ENCODE data around the gene KAT14.

Gene KAT14

DNA sequence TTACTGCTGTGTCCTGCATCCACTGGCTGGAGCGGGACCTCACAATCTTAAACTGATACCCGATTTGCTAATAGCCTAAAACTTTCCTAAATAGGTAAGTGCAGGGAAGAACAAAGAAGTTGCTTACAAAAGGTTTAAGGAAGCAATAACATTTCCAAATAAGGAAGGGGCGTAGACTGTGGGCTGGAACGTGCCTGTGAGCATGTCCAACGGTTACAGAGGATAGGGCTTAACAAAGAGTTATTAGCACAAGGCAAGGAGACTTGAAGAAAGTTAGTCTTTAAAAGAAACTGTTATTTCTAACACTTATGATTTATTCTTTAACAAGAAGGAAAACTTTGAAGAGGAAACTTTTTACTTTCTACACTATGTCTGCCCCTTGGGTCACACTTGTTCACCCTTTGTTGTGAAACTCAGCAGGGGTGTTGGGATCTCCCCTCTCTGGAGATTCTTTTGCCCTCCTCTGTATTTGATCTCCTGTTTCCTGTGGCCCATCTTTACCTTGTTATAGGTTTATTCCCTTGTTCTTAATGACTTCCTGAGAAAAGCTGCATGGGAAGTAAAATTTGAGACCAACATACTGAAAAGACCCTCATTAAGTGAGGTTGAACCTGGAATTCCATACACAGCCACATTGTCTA lies 28.7 kb downstream of the KAT14 start:
- TF ChIP-seq, protein P1, sequence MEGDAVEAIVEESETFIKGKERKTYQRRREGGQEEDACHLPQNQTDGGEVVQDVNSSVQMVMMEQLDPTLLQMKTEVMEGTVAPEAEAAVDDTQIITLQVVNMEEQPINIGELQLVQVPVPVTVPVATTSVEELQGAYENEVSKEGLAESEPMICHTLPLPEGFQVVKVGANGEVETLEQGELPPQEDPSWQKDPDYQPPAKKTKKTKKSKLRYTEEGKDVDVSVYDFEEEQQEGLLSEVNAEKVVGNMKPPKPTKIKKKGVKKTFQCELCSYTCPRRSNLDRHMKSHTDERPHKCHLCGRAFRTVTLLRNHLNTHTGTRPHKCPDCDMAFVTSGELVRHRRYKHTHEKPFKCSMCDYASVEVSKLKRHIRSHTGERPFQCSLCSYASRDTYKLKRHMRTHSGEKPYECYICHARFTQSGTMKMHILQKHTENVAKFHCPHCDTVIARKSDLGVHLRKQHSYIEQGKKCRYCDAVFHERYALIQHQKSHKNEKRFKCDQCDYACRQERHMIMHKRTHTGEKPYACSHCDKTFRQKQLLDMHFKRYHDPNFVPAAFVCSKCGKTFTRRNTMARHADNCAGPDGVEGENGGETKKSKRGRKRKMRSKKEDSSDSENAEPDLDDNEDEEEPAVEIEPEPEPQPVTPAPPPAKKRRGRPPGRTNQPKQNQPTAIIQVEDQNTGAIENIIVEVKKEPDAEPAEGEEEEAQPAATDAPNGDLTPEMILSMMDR (IDR thresholded peaks at IDR 0.05): no peak

DNA sequence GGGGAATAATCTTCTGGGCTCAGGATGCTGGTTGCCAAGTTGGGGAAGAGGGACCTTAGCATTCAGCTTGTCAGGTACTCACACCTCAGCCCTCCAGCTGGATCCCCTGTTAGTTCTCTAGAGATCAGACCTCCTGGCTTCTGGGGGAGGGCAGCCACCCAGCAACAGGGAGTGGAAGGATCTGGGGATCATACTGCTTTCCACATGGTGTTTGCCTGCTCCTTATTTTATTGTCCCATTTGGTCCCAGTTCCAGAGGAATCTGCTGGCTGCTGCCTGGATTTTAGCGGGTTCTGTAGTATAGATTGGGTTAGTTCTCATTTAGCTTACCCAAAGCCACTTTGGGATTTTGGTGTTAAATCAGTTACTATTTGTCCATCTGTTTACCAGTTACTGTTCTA lies 29.3 kb downstream of the KAT14 start:
- Histone ChIP-seq H3K9me3 (ENCODE audit: control insufficient read depth, low read length) (no peaks in the 10 kb centered on the region), H3K79me2 (peaks cover 3% of the 10 kb centered on the region), H3K27ac (no peak overlapping the region), H3K4me3 (ENCODE audit: low read depth, low read length) (no peak overlapping the region), H3K4me2 (ENCODE audit: low read length) (no peak overlapping the region), H3K36me3 (ENCODE audit: control insufficient read depth, insufficient read depth, low read length) (no peaks in the 10 kb centered on the region), H2AFZ (no peak overlapping the region), H3K4me1 (no peaks in the 10 kb centered on the region), H3K9ac (no peak overlapping the region), H3K27me3 (ENCODE audit: control insufficient read depth, insufficient read depth, low read length) (no peaks in the 10 kb centered on the region)
- TF ChIP-seq, protein P1 (IDR thresholded peaks at IDR 0.05): no peak

More for the DNA sequence above, 28.7 kb downstream of the KAT14 start:
- H3K79me2 ChIP-seq: peaks cover 3% of the 10 kb centered on the region
- no peaks in the 10 kb centered on the region for H3K36me3 ChIP-seq (ENCODE audit: control insufficient read depth, insufficient read depth, low read length)
- H3K4me1 ChIP-seq: no peaks in the 10 kb centered on the region
- no peak overlapping the region for H3K9ac ChIP-seq
- no peaks in the 10 kb centered on the region for H3K27me3 ChIP-seq (ENCODE audit: control insufficient read depth, insufficient read depth, low read length)
- H3K9me3 ChIP-seq (ENCODE audit: control insufficient read depth, low read length): no peaks in the 10 kb centered on the region
- no peak overlapping the region for H3K4me2 ChIP-seq (ENCODE audit: low read length)
- H3K4me3 ChIP-seq (ENCODE audit: low read depth, low read length): no peak overlapping the region
- no peak overlapping the region for H2AFZ ChIP-seq
- no peak overlapping the region for H3K27ac ChIP-seq

DNA sequence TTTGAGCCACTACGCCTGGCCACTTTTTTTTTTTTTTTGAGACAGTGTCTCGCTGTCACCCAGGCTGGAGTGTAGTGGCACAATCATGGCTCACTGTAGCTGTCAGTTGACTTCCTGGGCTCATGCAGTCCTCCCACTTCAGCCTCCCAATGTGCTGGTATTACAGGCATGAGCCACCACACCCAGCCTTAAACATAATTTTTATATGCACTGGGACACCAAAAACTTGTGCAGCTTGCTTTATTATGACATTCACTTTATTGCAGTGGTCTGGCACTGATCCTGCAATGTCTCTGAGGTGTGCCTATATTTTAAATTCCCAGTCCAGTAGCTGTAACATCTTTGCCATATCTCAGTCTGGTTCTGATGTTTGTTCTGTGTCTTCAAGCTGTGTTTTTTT lies 34.7 kb downstream of the KAT14 start:
- no peaks in the 10 kb centered on the region for H3K9me3 ChIP-seq (ENCODE audit: control insufficient read depth, low read length)
- no peaks in the 10 kb centered on the region for H3K4me1 ChIP-seq
- peaks cover 7% of the 10 kb centered on the region for H3K79me2 ChIP-seq
- H3K4me2 ChIP-seq (ENCODE audit: low read length): no peak overlapping the region
- H3K9ac ChIP-seq: no peak overlapping the region
- no peak overlapping the region for H2AFZ ChIP-seq
- TF ChIP-seq, protein P1 (IDR thresholded peaks at IDR 0.05): no peak
- no peak overlapping the region for H3K27ac ChIP-seq
- no peak overlapping the region for H3K4me3 ChIP-seq (ENCODE audit: low read depth, low read length)
- no peaks in the 10 kb centered on the region for H3K27me3 ChIP-seq (ENCODE audit: control insufficient read depth, insufficient read depth, low read length)
- H3K36me3 ChIP-seq (ENCODE audit: control insufficient read depth, insufficient read depth, low read length): no peaks in the 10 kb centered on the region

DNA sequence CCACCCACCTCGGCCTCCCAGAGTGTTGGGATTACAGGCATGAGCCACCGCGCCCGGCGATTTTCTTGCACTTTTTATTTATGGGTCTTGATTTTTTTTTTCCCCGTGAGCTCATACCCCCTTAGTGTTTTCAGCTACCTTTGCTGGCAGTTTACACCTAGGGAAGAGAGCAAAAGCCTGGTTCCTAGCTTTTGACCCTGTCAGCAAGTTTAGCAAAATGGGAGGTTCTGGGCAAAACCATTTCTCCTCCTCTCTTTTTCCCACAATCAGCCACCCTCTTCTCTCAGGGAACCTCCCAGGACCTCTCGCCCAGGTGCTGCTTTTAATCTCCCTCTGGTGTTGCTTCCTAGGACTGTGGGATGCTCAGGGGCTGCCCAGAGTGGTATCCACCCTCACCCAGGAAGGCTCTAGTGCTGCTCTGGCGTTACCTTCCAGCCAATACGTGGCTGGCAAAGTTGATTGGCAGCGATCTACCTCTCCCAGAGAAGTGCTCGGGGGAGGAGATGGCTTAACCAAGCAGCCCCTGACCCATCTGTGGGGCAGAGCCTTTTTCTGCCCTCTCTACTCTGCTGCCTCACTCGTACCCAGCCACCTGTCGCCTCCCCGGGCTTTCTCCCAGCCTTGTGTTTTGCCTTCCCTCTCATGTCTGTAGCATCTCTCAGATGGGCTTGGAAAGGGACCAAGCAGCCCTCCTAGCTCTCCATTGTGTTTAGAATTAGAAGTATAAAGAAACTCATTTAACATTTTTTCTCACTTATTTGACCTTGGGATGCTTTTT lies 37.4 kb downstream of the KAT14 start:
- no peak overlapping the region for H3K27ac ChIP-seq
- no peaks in the 10 kb centered on the region for H3K36me3 ChIP-seq (ENCODE audit: control insufficient read depth, insufficient read depth, low read length)
- H3K4me1 ChIP-seq: no peaks in the 10 kb centered on the region
- H3K9me3 ChIP-seq (ENCODE audit: control insufficient read depth, low read length): no peaks in the 10 kb centered on the region
- no peak overlapping the region for H2AFZ ChIP-seq
- H3K4me3 ChIP-seq (ENCODE audit: low read depth, low read length): no peak overlapping the region
- peaks cover 7% of the 10 kb centered on the region for H3K79me2 ChIP-seq
- no peak overlapping the region for H3K4me2 ChIP-seq (ENCODE audit: low read length)
- no peaks in the 10 kb centered on the region for H3K27me3 ChIP-seq (ENCODE audit: control insufficient read depth, insufficient read depth, low read length)
- no peak overlapping the region for H3K9ac ChIP-seq
- TF ChIP-seq, protein P1 (IDR thresholded peaks at IDR 0.05): no peak

Measured in parathyroid adenoma (tissue), 2 donors.